Right lobe of liver (tissue), 6 donors: Measurements from ENCODE around the gene MAST3. TPM values are rescaled to one million over a fixed set of nuclear protein-coding genes. Genes with fewer than 3 reads are reported as not detected.

Experiments used
- ATAC-seq, 4 donors: fragments of 200-7000 bp; cut with Tn5 transposase; one replicate each; pipeline ENCODE4 v1.9.1; 2020; ENCODE audit warnings: mild to moderate bottlenecking in 4 of 4, moderate library complexity in 4 of 4
- DNase-seq, 3 donors: peaks; one replicate each; pipeline ENCODE4 v3.0.0-alpha.2; 2020
- H3K27ac ChIP-seq, 3 donors: fragments of 200-600 bp; one replicate each; pipeline ENCODE4 v1.8.0; 2022
- H3K27me3 ChIP-seq, 2 donors: fragments of 200-600 bp; one replicate each; pipeline ENCODE4 v1.8.0; 2022
- H3K36me3 ChIP-seq, 4 donors: fragments of 200-600 bp; sonication (generic) in 1 of 4; one replicate each; pipeline versions ENCODE4 v1.5.1 to v1.8.0; 2017 to 2022; ENCODE audit warnings: control low read depth in 1 of 4
- H3K4me1 ChIP-seq, 4 donors: fragments of 200-600 bp; sonication (generic) in 1 of 4; one replicate each; pipeline versions ENCODE4 v1.5.1 to v1.8.0; 2017 to 2022; ENCODE audit warnings: control low read depth in 1 of 4
- H3K4me3 ChIP-seq, 3 donors: fragments of 200-600 bp; one replicate each; pipeline ENCODE4 v1.8.0; 2022
- H3K9me3 ChIP-seq, 4 donors: fragments of 200-600 bp; sonication (generic) in 1 of 4; one replicate each; pipeline versions ENCODE4 v1.5.1 to v1.8.0; 2017 to 2022; ENCODE audit warnings: control low read depth in 1 of 4
- CTCF ChIP-seq, 4 donors: fragments of 200-600 bp in 3 of 4; fragments of 450-650 bp in 1 of 4; IDR thresholded peaks; one replicate each; pipeline versions ENCODE4 v1.5.1 to v1.8.0; 2016 to 2022; ENCODE audit warnings: antibody characterized with exemption in 4 of 4, mild to moderate bottlenecking in 2 of 4
- POLR2A ChIP-seq: fragments of 450-650 bp; IDR thresholded peaks from one replicate; pipeline ENCODE4 v1.6.1; 2017; ENCODE audit warnings: antibody characterized with exemption, mild to moderate bottlenecking
- WGBS: methylation state at CpG from one replicate; pipeline ENCODE4 v1.1.6; 2018; ENCODE audit warnings: low coverage, low lambda C conversion rate; ENCODE audit not compliant: insufficient coverage; ENCODE audit errors: missing lambda C conversion rate; 5-methylcytosine and 5-hydroxymethylcytosine counted together
- intact Hi-C, 2 donors: fragments of 100-400 bp; cut with DNase I; formaldehyde crosslinking; loops; one replicate each; pipeline versions ENCODE4 v1.11.2 to v1.14.1; 2022
- long read RNA-seq: library from polyadenylated mRNA; unstranded; transcript quantifications from one replicate; pipeline ENCODE4 v2.0.0, GENCODE V29; 2019
- total RNA-seq, 6 experiments: library from RNA; depleted of rRNA in 2 of 6; stranded (reverse); fragments of >200 nt in 2 of 6; fragmentation: NEBNext Ultra II Directional in 3 of 6; extraction: Animal tissue kit (Norgen Biotek cat#: 25700) in 3 of 6; gene quantifications; one replicate each; pipeline versions ENCODE4 v1.1.0 to v1.2.4, GENCODE V29; 2016 to 2023
- donor health status: DM: no; HTN: yes; CAD: no.
- donor health status: DM: no; HTN: no; CAD: no.
- donor health status: DM: no; HTN: no; CAD: no.
- donor health status: DM: no; HTN: yes; CAD: no.
- donor health status: DM: no; HTN: yes; CAD: no.

The MAST3 gene
- total RNA-seq, result 10 to 100 TPM in 3 of 6 experiments, 1 to 10 TPM in 3; 8.0 to 17.9 (median 10.0) TPM
- long read RNA-seq, partial matches to known transcripts, result 0 of 2 reads
- long read RNA-seq, other reads (novel, unspliced or antisense), result 2 of 2 reads

- Histone ChIP-seq H3K9me3 (no peaks in the 10 kb centered on the region), H3K36me3 (no peaks in the 10 kb centered on the region), H3K4me1 (peaks cover 0 to 15% (median 6%) of the 10 kb centered on the region in 4 donors), H3K27ac (no peak within 1 kb of the TSS), H3K27me3 (no peaks in the 10 kb centered on the region), H3K4me3 (peak within 1 kb of the TSS; percentile 42 to 62 (median 61))
- TF ChIP-seq CTCF (IDR thresholded peaks at IDR 0.05) (no peak), POLR2A (peak; percentile 65)
- 67% methylated on average over 9 of the region's 54 CpGs for WGBS
- peak; percentile 94 to 99 (median 98) for ATAC-seq
- DNase-seq, result peak; percentile 93 to 94 (median 93)
- intact Hi-C loops, result no loop called here
Observed at GRCh38 chr19:18097217-18097992, at the start of gene MAST3. MAST3 (plus strand) TSS chr19:18097778; CDS start chr19:18097793, 15 bp downstream.

- no peaks in the 10 kb centered on the region for H3K9me3 ChIP-seq
- H3K4me1 ChIP-seq, result peaks cover 0 to 62% (median 20%) of the 10 kb centered on the region in 4 donors
- H3K27me3 ChIP-seq, result no peaks in the 10 kb centered on the region
- peak overlapping the region; percentile 89 to 99 (median 96) for H3K27ac ChIP-seq
- DNase-seq (peak; percentile 97 to 98 (median 98)), ATAC-seq (peak; percentile 66 to 83 (median 78))
- intact Hi-C loops, result no loop called here
- 18% methylated on average over 8 of the region's 10 CpGs for WGBS
- TF ChIP-seq POLR2A (peak; percentile 72), CTCF (IDR thresholded peaks at IDR 0.05) (no peak)
- no peaks in the 10 kb centered on the region for H3K36me3 ChIP-seq
- H3K4me3 ChIP-seq, result peak overlapping the region in 1 of 3 donors; percentile 8
Observed at GRCh38 chr19:18049385-18049784, 48.2 kb upstream of the MAST3 start.

- no peaks in the 10 kb centered on the region for H3K36me3 ChIP-seq
- 15% methylated on average over 17 of the region's 31 CpGs for WGBS
- H3K27me3 ChIP-seq, result no peaks in the 10 kb centered on the region
- H3K4me1 ChIP-seq, result peaks cover 0 to 47% (median 12%) of the 10 kb centered on the region in 4 donors
- intact Hi-C loops, result no loop called here
- peak overlapping the region; percentile 34 to 55 (median 47) for H3K4me3 ChIP-seq
- ATAC-seq (peak; percentile 63 to 81 (median 78)), DNase-seq (peak; percentile 81 to 89 (median 86))
- H3K9me3 ChIP-seq, result no peaks in the 10 kb centered on the region
- TF ChIP-seq POLR2A (no peak), CTCF (IDR thresholded peaks at IDR 0.05) (no peak)
- H3K27ac ChIP-seq, result peak overlapping the region; percentile 89 to 99 (median 96)
Observed at GRCh38 chr19:18051887-18052286, 45.7 kb upstream of the MAST3 start.

- TF ChIP-seq CTCF (IDR thresholded peaks at IDR 0.05), result no peak
Observed at GRCh38 chr19:18053576-18054219, 43.9 kb upstream of the MAST3 start.

More at GRCh38 chr19:18053576-18054219, 43.9 kb upstream of the MAST3 start:
- DNase-seq (no peak), ATAC-seq (no peak)
- peaks cover 0 to 48% (median 17%) of the 10 kb centered on the region in 4 donors for H3K4me1 ChIP-seq
- intact Hi-C loops, result no loop called here
- WGBS, result 48% methylated on average over 8 of the region's 9 CpGs
- H3K9me3 ChIP-seq, result no peaks in the 10 kb centered on the region
- no peaks in the 10 kb centered on the region for H3K27me3 ChIP-seq
- no peak overlapping the region for H3K4me3 ChIP-seq
- H3K36me3 ChIP-seq, result no peaks in the 10 kb centered on the region
- peak overlapping the region in 1 of 3 donors; percentile 99 for H3K27ac ChIP-seq
